Adrenal gland (tissue), 5 donors: Measurements from ENCODE around the gene UBAP1.
A peak's percentile ranks its signal among the peaks of the same experiment; 100 is the strongest.

ENCODE experiments used
- CTCF ChIP-seq, 6 experiments: fragments of 450-650 bp in 4 of 6; fragments of 200-600 bp in 2 of 6; sonication (generic) in 1 of 6; IDR thresholded peaks; 1 replicate in 5 of 6; 2 replicates in 1 of 6; pipeline versions ENCODE4 v1.5.1 to v1.8.0; 2016 to 2021; ENCODE audit warnings: antibody characterized with exemption in 6 of 6, mild to moderate bottlenecking in 2 of 6, moderate library complexity in 1 of 6
- POLR2A ChIP-seq, 2 donors: fragments of 450-650 bp; IDR thresholded peaks; one replicate each; pipeline ENCODE4 v1.6.1; 2017; ENCODE audit warnings: antibody characterized with exemption in 2 of 2, mild to moderate bottlenecking in 2 of 2, moderate library complexity in 1 of 2
- donor health status: DM: no; HTN: no; CAD: no.

GRCh38 chr9:34256104-34256503 lies 77.3 kb downstream of the UBAP1 start:
- TF ChIP-seq CTCF (IDR thresholded peaks at IDR 0.05), result peak in 2 of 6 experiments; percentile 14 to 21
- no peak for TF ChIP-seq POLR2A (IDR thresholded peaks at IDR 0.05)
